ENCODE data around the gene CENPL. TPM values are rescaled to one million over a fixed set of nuclear protein-coding genes. Genes with fewer than 3 reads are reported as not detected.

The CENPL gene
- total and polyA plus RNA-seq, 9 of the 15 experiments (the other 6 are each of a cell fraction or from before 2014, with no cell fraction given) = 33.0 to 52.7 (median 39.7) TPM

DNA sequence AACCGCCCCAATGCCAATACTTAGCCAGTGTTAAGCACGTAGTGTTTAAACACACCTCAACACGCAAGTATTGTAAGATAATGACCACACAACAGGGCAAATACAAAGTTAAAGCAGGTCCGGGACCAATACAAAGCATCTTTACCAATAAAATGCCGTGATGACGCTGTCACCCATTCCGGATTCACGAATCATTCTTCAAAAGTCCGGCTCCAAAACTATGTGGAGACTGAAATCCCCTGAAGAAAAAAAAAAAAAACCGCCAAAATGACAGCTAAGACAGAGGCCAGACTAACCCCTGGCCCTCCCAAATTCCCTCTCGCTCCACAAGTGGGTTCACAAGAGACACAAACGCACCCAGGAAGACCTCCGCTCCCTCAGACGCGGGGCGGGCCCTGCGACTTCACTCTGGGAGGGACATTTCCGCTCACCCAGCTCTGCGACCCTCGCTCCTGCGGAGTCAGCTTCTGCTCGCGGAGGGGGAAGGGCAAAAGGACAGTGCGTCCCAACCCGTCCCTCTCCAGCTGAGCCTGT is 835 bp downstream of the CENPL start (continued):
- TF ChIP-seq ZNF740 (CRISPR knock-in tag; IDR thresholded peaks at IDR 0.05) (no peak), ZNF740 (tag; IDR thresholded peaks at IDR 0.05) (no peak), PHF20 (IDR thresholded peaks at IDR 0.05; ENCODE audit: partially characterized antibody) (peak; percentile 31), SRF (CRISPR knock-in tag; IDR thresholded peaks at IDR 0.05) (0 out of 4 replicates have a peak, but pooled peaks of 1 of the 2 experiments have one; percentile 9), CHD1 (IDR thresholded peaks at IDR 0.05; ENCODE audit: low read length) (peak; percentile 68), NR1H2 (CRISPR knock-in tag; IDR thresholded peaks at IDR 0.05) (0 out of 2 replicates have a peak, but pooled peaks have one; percentile 15), MEF2D (tag; conservative IDR thresholded peaks at IDR 0.05; ENCODE audit: low read depth) (no peak), DPF2 (IDR thresholded peaks at IDR 0.05) (no peak; the same call in 1 of the 2 replicates), NFATC3 (IDR thresholded peaks at IDR 0.05) (no peak), NRF1 (conservative IDR thresholded peaks at IDR 0.05 in 1 of 2, IDR thresholded peaks at IDR 0.05 in 1 of 2) (no peak), ZNF79 (CRISPR knock-in tag; IDR thresholded peaks at IDR 0.05; ENCODE audit: low read depth) (no peak), ZNF583 (CRISPR knock-in tag; IDR thresholded peaks at IDR 0.05) (no peak), TEAD4 (IDR thresholded peaks at IDR 0.05; ENCODE audit: low read length) (no peak), TEAD4 (CRISPR knock-in tag; IDR thresholded peaks at IDR 0.05; ENCODE audit: borderline replicate concordance) (no peak)
- TF ChIP-seq, protein P1, sequence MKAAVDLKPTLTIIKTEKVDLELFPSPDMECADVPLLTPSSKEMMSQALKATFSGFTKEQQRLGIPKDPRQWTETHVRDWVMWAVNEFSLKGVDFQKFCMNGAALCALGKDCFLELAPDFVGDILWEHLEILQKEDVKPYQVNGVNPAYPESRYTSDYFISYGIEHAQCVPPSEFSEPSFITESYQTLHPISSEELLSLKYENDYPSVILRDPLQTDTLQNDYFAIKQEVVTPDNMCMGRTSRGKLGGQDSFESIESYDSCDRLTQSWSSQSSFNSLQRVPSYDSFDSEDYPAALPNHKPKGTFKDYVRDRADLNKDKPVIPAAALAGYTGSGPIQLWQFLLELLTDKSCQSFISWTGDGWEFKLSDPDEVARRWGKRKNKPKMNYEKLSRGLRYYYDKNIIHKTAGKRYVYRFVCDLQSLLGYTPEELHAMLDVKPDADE (conservative IDR thresholded peaks at IDR 0.05; ENCODE audit: control insufficient read depth, low read depth, low read length) = no peak
- TF ChIP-seq, protein P2, sequence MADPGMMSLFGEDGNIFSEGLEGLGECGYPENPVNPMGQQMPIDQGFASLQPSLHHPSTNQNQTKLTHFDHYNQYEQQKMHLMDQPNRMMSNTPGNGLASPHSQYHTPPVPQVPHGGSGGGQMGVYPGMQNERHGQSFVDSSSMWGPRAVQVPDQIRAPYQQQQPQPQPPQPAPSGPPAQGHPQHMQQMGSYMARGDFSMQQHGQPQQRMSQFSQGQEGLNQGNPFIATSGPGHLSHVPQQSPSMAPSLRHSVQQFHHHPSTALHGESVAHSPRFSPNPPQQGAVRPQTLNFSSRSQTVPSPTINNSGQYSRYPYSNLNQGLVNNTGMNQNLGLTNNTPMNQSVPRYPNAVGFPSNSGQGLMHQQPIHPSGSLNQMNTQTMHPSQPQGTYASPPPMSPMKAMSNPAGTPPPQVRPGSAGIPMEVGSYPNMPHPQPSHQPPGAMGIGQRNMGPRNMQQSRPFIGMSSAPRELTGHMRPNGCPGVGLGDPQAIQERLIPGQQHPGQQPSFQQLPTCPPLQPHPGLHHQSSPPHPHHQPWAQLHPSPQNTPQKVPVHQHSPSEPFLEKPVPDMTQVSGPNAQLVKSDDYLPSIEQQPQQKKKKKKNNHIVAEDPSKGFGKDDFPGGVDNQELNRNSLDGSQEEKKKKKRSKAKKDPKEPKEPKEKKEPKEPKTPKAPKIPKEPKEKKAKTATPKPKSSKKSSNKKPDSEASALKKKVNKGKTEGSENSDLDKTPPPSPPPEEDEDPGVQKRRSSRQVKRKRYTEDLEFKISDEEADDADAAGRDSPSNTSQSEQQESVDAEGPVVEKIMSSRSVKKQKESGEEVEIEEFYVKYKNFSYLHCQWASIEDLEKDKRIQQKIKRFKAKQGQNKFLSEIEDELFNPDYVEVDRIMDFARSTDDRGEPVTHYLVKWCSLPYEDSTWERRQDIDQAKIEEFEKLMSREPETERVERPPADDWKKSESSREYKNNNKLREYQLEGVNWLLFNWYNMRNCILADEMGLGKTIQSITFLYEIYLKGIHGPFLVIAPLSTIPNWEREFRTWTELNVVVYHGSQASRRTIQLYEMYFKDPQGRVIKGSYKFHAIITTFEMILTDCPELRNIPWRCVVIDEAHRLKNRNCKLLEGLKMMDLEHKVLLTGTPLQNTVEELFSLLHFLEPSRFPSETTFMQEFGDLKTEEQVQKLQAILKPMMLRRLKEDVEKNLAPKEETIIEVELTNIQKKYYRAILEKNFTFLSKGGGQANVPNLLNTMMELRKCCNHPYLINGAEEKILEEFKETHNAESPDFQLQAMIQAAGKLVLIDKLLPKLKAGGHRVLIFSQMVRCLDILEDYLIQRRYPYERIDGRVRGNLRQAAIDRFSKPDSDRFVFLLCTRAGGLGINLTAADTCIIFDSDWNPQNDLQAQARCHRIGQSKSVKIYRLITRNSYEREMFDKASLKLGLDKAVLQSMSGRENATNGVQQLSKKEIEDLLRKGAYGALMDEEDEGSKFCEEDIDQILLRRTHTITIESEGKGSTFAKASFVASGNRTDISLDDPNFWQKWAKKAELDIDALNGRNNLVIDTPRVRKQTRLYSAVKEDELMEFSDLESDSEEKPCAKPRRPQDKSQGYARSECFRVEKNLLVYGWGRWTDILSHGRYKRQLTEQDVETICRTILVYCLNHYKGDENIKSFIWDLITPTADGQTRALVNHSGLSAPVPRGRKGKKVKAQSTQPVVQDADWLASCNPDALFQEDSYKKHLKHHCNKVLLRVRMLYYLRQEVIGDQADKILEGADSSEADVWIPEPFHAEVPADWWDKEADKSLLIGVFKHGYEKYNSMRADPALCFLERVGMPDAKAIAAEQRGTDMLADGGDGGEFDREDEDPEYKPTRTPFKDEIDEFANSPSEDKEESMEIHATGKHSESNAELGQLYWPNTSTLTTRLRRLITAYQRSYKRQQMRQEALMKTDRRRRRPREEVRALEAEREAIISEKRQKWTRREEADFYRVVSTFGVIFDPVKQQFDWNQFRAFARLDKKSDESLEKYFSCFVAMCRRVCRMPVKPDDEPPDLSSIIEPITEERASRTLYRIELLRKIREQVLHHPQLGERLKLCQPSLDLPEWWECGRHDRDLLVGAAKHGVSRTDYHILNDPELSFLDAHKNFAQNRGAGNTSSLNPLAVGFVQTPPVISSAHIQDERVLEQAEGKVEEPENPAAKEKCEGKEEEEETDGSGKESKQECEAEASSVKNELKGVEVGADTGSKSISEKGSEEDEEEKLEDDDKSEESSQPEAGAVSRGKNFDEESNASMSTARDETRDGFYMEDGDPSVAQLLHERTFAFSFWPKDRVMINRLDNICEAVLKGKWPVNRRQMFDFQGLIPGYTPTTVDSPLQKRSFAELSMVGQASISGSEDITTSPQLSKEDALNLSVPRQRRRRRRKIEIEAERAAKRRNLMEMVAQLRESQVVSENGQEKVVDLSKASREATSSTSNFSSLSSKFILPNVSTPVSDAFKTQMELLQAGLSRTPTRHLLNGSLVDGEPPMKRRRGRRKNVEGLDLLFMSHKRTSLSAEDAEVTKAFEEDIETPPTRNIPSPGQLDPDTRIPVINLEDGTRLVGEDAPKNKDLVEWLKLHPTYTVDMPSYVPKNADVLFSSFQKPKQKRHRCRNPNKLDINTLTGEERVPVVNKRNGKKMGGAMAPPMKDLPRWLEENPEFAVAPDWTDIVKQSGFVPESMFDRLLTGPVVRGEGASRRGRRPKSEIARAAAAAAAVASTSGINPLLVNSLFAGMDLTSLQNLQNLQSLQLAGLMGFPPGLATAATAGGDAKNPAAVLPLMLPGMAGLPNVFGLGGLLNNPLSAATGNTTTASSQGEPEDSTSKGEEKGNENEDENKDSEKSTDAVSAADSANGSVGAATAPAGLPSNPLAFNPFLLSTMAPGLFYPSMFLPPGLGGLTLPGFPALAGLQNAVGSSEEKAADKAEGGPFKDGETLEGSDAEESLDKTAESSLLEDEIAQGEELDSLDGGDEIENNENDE (IDR thresholded peaks at IDR 0.05; ENCODE audit: low read depth, low read length) = no peak
